Fibroblast of skin of back (primary cell): Measurements from ENCODE around the gene CRACR2A.
A peak's percentile ranks its signal among the peaks of the same experiment; 100 is the strongest.

ENCODE experiments used
- DNase-seq: peaks from one replicate; pipeline ENCODE4 v3.0.0-alpha.2; 2013

CRACR2A gene

GRCh38 chr12:3723916-3724805, 28.7 kb downstream of the CRACR2A start:
- no peak for DNase-seq

- DNase-seq: no peak
These were observed 30.5 kb downstream of the CRACR2A start for GRCh38 chr12:3722368-3722767.

- DNase-seq: no peak
These were observed 32.1 kb downstream of the CRACR2A start for GRCh38 chr12:3720772-3721171.

GRCh38 chr12:3718100-3718499, 34.8 kb downstream of the CRACR2A start:
- no peak for DNase-seq

GRCh38 chr12:3717283-3717898, 35.5 kb downstream of the CRACR2A start:
- no peak for DNase-seq

- no peak for DNase-seq
These were observed 36.9 kb downstream of the CRACR2A start for GRCh38 chr12:3715999-3716398.

- no peak for DNase-seq
These were observed 39.0 kb downstream of the CRACR2A start for GRCh38 chr12:3713947-3714346.

- DNase-seq: no peak
These were observed 39.4 kb downstream of the CRACR2A start for GRCh38 chr12:3713483-3713882.

GRCh38 chr12:3712209-3712992, 40.5 kb downstream of the CRACR2A start:
- peak; percentile 8 for DNase-seq

GRCh38 chr12:3705354-3705675, 47.6 kb downstream of the CRACR2A start:
- no peak for DNase-seq

- peak; percentile 42 for DNase-seq
These were observed 48.2 kb downstream of the CRACR2A start for GRCh38 chr12:3704512-3705353.

GRCh38 chr12:3700861-3701260, 52.0 kb downstream of the CRACR2A start:
- DNase-seq: peak; percentile 65

- peak; percentile 95 for DNase-seq
These were observed 54.5 kb downstream of the CRACR2A start for GRCh38 chr12:3698218-3698974.

- DNase-seq: no peak
These were observed 55.5 kb downstream of the CRACR2A start for GRCh38 chr12:3697311-3697870.

- no peak for DNase-seq
These were observed 58.2 kb downstream of the CRACR2A start for GRCh38 chr12:3694673-3695072.

GRCh38 chr12:3692616-3693365, 60.1 kb downstream of the CRACR2A start:
- no peak for DNase-seq

GRCh38 chr12:3686463-3686862, 66.4 kb downstream of the CRACR2A start:
- no peak for DNase-seq

- DNase-seq: no peak
These were observed 67.1 kb downstream of the CRACR2A start for GRCh38 chr12:3685830-3686229.

- DNase-seq: no peak
These were observed 68.4 kb downstream of the CRACR2A start for GRCh38 chr12:3684449-3685051.

GRCh38 chr12:3683670-3684069, 69.2 kb downstream of the CRACR2A start:
- DNase-seq: peak; percentile 37
